Hypothalamus (tissue), 51 donors: ENCODE data around the gene ASPG.
"Not testable (repeated sequence)": the region's sequence is repeated elsewhere in the genome, so short reads cannot be mapped to it uniquely, and the experiment has no call there.

Experiments
- DNase-seq, 51 donors: peaks; one replicate each; lab custom pipeline; 2025; lab: John Stamatoyannopoulos, UW

ASPG gene

GRCh38 chr14:104142946-104143470, 57.5 kb downstream of the ASPG start:
- DNase-seq, result no peak

DNA sequence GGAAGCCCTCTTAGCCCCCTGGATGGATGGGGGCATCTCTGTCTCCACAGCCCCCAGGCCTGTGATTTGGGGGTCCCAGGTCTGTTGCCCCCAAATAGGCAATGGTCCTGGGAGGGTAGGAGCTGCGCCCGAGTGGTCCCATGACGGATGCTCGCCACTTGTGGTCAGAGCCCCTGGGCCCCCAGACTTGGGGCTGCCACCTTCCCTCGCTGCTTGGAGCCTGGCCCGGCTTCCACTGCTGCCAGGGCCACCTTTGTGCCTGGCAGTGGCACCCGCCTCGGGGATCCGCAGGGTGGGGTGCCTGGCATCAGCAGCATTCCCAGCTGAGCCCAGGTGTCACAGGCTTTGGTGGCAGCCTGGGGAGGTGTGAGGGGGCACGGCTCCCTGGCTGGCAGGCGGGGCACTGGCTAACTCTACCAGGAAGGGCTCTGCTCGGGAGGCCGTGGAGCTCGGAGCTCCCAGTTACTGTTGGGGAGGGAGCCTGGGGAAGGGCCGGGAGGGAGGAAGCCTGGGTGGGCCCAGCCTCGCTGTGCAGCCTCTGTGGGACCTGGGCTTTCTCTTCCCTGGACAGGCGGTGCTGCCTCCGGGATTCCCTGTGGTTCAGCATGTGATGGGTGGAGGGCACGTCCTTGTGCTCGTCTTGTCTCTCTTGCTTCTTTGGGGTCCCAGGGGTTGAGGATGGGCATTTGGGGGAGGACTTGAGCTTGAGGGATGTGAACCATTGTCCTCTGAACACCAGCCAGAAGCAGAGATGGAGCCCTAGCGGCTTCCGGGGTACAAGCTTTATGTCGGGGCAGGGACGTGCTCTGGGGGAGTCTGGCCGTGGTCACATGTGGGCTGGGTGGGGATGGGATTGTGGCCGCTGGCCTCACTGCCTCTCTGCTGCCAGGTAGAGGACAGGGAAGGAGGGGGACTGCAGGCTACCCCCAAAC, 58.3 kb downstream of the ASPG start:
- DNase-seq, result no peak

GRCh38 chr14:104144453-104144790, 58.9 kb downstream of the ASPG start:
- DNase-seq, result no peak

DNA sequence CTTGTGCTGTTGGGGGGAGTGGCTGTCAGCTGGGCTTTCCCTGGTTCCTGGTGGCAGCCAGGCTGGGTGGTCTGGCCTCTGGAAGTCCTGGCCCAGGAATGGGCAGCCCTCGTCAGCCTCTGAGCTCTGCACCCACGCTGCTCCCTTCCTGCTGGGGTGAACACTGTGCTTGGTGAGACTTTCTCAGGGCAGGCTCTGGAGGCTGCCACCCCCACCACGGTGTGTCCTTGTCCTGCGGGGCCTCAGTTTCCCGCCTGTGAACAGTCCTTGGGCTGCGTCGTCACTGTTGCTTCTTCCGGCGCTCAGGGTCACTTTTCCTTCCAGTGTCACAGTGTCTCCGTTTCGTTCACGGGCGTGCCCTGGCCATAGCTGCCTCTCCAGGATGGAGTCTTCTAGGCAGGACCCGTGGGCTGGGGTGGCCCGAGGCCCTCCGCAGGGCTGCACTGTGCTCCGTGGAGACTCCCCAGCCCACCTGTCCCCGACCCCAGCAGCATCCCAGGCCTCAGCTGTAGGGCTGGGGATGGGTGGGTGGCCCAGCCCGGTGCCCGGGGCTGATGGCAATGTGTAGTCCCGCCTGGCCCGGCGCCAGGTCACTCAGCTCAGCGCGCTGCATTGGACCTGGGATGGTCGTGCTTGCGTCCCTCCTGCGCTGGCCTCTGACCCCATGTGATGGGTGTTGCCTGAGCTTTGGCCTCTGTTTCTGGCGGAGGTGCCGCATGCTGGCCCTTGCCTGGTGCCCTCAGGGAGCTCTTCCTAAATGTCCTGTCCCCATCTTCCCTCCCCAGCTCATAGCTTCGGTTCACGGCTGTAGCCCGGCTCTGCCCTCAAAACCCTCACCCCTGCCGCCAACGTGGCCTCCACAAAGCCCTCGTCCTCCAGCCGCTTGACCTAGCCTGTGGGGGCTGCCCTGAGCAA, 59.7 kb downstream of the ASPG start:
- no peak for DNase-seq

DNA sequence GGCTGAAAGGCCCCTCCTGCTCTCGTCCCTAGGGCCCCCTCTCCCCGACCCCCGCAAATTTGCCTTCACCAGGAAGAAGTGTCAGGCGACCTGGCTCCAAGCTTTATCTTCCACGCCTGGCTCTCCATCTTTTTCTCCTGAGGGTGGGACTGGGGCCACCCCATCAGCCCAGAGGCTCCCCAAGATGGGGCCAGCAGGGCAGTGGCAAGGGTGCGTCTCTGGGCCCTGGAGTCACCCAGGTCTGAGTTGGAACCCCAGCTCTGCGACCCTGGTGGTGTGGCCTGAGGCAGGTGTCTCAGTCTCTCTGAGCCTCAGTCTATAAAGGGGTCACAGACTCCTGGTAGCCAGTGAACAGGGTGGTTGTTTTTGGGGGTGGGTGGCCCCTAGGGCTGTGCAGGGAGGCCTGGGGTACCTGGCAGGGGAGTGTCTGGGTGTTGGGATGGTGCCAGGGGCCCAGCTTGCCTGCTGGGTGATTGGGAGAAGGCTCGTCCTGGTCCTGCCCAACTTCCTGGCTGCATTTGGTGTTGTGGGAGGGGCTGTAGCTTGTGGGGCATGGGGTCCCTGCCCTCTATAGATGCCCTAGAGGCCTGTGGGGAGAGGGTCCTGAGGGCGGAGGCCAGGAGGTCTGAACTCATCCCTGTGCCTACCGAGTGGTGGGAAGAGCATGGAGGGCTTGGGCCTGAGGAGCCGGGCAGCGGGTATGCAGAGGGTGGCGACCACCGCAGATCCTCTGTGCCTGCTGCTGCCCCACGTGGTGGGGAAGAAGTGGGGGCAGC, 60.5 kb downstream of the ASPG start:
- no peak for DNase-seq

DNA sequence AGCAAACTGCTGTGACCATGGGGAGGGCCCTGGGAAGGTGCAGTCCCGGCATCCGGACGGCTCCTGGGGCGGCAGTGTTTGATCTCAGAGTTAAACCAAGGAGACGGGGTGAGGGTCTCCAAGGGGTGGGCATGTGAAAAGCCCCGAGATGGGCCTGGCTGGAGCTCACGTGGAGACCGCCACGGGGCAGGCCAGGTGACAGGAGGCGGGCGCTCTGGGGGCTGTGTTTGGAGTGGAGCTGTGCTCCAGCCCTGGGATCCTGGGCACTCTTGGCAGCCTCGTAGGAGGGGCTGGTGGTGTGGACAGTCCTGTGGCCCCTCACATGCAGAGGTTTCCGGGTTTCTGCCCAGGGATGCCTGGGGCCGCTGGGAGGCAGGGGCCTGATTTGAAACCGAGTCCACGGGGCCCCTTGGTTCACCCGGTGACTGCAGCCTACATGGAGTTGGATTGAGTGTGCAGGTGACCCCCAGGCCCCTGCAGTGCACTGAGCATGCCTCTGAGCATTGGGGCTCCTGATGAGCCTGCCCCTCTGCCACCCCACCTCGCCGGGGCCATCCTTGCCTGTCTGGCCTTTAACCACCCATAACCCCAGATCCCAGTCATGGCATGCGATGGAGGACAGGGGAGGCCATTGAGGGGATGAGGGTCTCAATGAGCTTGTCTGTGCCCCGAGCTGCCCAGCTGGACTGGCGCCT, 61.3 kb downstream of the ASPG start:
- no peak for DNase-seq

- DNase-seq, result no peak
These were observed 62.0 kb downstream of the ASPG start for GRCh38 chr14:104147346-104148125.

DNA sequence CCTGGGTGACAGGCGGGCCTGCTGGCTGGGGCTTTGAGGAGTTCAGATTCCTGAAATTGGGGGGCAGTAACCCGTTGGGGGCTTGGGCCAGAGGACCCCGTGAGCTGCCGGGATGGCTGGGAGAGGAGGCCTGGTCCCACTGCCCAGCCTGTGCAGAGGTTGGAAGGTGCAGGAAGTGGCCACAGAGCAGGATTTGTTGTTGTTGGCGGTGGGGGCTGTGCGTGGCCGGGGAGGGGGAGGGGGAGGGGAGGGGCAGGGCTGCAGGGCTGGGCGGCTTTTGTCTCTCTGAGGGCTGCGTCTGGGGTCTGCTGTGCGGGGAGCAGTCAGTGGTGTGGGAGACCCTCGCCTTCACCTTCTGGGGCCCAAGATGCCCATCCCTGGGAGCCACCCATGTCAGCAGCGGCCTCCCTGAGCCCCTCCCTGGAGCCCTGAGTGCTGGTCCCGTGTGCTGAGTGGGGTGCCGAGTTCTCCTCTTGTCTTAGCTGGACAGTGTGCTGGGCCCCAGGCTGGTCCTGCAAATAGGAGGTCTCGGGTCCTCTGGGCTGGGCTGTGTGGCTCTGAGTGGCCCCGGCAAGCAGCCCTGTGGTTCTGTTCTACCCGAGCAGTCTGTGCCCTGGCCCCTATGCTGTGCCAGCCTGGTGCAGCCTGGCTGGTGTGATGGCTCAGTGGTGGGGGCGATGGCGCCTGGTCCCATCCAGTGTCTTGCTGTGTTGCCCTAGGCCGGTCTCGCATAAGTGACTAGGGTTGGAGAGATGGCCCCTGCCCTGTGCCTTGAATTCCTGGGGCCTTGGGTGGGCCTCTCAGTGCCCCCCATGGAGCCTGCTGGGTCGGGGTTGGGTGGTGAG, 63.2 kb downstream of the ASPG start:
- DNase-seq, result no peak

- no peak for DNase-seq
These were observed 63.7 kb downstream of the ASPG start for GRCh38 chr14:104149278-104149595.

- DNase-seq, result no peak
These were observed 64.2 kb downstream of the ASPG start for GRCh38 chr14:104149617-104150135.

GRCh38 chr14:104150136-104151025, 64.9 kb downstream of the ASPG start:
- DNase-seq, result no peak

DNA sequence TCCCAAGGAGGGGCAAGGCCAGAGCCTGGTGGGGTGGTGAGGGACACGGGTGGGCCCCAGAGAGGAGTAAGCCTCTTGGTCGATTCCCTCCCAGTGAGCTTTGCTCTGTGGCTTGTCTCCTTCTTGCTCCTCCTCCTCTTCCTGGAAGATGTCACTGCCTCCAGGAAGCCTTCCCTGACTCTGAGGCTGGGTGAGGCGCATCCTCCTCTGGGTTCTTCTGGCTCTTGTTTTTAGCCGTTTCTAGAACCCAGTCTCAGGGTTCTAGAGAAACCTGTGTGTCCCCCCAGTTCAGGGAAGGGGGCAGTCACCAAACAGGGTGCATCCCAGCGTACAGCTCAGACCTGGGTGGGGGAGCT, 65.5 kb downstream of the ASPG start:
- no peak for DNase-seq

- no peak for DNase-seq
These were observed 66.2 kb downstream of the ASPG start for GRCh38 chr14:104151566-104152245.

DNA sequence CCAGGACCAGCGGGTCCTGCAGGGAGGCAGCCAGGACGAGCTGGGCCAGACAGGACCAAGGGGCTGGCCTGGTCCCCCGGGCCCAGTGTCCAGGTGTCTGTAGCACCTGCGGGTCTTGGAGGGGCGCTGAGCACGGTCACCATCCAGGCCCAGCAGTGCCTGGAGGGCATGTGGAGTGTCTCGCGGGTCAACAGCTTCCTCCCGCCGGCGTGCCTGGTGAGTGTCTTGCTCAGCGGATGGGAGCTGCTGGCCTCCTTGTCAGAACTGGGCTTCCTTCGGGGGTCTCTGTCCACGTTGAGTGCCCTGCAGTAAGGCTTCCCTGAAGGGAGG, 66.7 kb downstream of the ASPG start:
- DNase-seq, result no peak

GRCh38 chr14:104152686-104153393, 67.3 kb downstream of the ASPG start:
- no peak for DNase-seq

DNA sequence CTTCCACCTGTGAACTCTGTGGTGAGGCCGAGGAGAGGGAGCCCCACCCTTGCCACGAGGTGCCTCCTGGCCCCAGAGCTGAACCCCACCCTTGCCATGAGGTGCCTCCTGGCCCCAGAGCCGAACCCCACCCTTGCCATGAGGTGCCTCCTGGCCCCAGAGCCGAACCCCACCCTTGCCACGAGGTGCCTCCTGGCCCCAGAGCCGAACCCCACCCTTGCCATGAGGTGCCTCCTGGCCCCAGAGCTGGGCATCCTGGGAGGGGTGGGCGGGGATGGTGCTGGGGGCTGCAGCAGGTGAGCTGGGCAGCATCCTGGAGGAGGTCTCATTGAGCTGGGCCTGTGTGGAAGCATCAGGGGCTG, 67.9 kb downstream of the ASPG start:
- DNase-seq, result not testable (repeated sequence)
